GM19238 (cell line): ENCODE data around the gene AIF1.

Experiments
- DNase-seq: peaks from one replicate; pipeline ENCODE4 v3.0.0; 2011; ENCODE audit warnings: low spot score; ENCODE audit not compliant: insufficient read length

AIF1 gene

GRCh38 chr6:31641370-31641769 is 26.3 kb downstream of the AIF1 start:
- no peak for DNase-seq

GRCh38 chr6:31642798-31643570 is 27.9 kb downstream of the AIF1 start:
- DNase-seq, result no peak

- DNase-seq, result no peak
Measured at GRCh38 chr6:31643818-31644454, 28.9 kb downstream of the AIF1 start.

GRCh38 chr6:31645325-31645724 is 30.3 kb downstream of the AIF1 start:
- DNase-seq, result no peak

GRCh38 chr6:31651602-31652191 is 36.7 kb downstream of the AIF1 start:
- DNase-seq, result peak; percentile 65

GRCh38 chr6:31652925-31653724 is 38.1 kb downstream of the AIF1 start:
- peak; percentile 94 for DNase-seq

GRCh38 chr6:31654574-31655348 is 39.7 kb downstream of the AIF1 start:
- no peak for DNase-seq

- no peak for DNase-seq
Measured at GRCh38 chr6:31655349-31656237, 40.6 kb downstream of the AIF1 start, which contains the start of gene APOM. TSS of gene APOM (plus strand) at chr6:31655894. CDS start at chr6:31655967, 73 bp downstream.

GRCh38 chr6:31657406-31658157 is 42.5 kb downstream of the AIF1 start:
- DNase-seq, result no peak

GRCh38 chr6:31658158-31658688 is 43.2 kb downstream of the AIF1 start:
- DNase-seq, result no peak

- DNase-seq, result no peak
Measured at GRCh38 chr6:31658983-31659648, 44.1 kb downstream of the AIF1 start.

GRCh38 chr6:31659649-31660380 is 44.8 kb downstream of the AIF1 start:
- DNase-seq, result no peak

- peak; percentile 77 for DNase-seq
Measured at GRCh38 chr6:31660381-31661261, 45.6 kb downstream of the AIF1 start, which contains the start of gene C6orf47. TSS of gene C6orf47 (minus strand) at chr6:31660778. CDS start at chr6:31659947, 831 bp downstream.

GRCh38 chr6:31661262-31662123 is 46.5 kb downstream of the AIF1 start:
- peak; percentile 47 for DNase-seq

- DNase-seq, result no peak
Measured at GRCh38 chr6:31662124-31662723, 47.2 kb downstream of the AIF1 start.
